CD4-positive, alpha-beta T cell treated with Interleukin-17A for 4 hours (primary cell): ENCODE measurements around the gene KIF26B.
"Not testable (repeated sequence)": the region's sequence is repeated elsewhere in the genome, so short reads cannot be mapped to it uniquely, and the experiment has no call there.

Experiments used
- DNase-seq: peaks from one replicate; pipeline ENCODE4 v3.0.0-alpha.2; 2020; ENCODE audit warnings: mixed read lengths

Gene KIF26B

DNA sequence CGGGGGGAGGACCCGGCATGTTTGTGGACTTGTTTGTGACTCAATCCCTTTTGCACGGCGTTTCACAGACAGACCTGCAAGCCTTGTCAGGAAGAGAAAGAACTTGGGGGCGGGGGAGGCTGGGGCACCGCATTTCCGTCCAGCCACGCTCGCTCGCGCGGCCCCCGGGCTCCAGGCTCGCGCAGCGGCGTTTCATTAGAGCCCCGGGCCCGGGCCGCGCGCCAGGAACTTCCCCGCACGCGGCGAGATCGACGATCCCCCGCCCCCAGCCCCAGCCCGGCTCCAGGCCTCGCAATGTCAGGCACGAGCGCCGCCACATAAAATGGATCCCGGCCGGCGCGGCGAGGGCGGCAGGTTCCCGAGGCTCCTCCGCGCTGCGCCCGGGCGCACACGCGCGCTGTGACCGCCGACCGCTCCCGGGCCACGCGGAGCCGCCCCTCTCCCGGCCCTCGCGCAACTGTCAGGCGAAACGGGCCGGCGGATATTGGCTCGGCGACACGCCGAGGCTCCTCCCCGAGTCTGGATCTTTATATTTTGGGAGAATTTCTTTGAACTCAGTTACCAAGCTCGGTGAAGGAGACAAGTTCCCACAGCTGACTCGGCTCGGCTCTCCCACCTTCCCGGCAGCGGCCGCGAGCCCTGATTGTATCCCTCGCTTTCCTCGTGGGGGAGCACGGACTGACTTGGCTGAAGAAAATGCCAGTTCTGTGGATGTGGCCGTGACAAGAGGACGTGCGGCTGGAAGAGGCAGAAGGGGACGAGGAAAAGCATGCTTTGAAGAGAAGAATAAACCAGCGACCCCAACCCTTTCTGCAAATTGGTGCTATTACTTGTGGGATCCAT lies at the start of gene KIF26B:
Gene KIF26B, plus strand, starts transcription at position 557 of the 843 bp plus-strand sequence. CDS start 440 bp downstream, outside the sequence.
- DNase-seq = peak; percentile 15

DNA sequence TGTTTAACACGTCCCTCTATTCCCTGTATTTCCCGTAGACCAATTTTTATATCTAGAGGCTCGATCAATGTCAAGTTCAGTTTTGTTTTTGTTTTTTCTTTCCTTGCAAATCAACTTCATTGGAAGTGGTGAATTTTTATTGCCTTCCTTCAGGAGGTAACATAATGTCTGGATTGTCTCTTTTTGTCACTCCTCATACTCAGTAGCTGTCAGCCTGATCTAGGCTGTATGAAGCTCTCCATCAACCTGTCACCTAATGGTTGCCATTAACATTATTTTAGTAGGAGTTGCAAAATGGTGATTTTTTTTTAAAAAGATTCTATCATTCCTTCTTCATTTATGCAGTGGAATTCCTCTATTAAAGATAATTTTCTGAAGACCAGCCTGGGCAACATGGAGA lies 49.7 kb upstream of the KIF26B start:
- no peak for DNase-seq

DNA sequence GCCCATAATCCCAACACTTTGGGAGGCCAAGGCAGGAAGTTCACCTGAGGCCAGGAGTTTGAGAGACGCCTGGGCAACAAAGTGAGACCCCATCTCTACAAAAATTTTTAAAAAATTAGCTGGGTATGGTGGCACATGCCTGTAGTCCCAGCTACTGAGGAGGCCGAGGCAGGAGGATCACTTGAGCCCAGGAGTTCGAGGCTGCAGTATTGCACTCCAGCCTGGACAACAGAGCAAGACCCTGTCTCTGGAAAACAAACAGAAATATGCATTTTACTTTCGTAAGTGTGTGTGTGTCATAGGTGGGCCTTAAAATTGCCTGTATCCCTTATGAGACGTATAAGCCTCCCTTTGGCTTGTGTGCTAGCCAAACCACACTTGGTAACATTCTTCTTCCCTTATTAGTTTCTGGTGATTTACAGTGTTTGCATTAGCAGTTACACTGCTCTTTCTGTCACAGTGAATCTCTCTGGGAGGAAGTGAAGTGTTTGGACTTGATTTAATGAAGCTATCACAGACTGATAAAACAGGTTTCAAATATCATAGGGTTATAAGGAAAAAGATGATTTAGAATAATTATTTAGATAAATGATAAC lies 48.9 kb upstream of the KIF26B start:
- DNase-seq = no peak

DNA sequence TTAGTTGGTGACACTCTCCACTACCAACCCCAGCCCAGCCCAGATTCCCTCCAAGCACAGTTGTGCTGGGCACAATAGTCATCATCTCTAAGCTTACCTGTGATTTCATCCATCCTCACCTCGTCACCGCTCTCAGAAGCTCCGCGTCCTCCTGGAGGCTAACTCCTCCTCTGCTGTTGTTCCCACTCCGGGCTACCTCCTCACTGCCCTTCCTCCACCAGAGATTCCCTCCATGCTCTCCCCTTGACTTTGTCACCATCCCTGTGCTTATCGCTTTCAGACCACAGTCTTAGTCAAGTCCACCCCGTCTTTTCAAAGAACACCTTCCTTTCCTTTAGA lies 47.0 kb upstream of the KIF26B start:
- DNase-seq = no peak

DNA sequence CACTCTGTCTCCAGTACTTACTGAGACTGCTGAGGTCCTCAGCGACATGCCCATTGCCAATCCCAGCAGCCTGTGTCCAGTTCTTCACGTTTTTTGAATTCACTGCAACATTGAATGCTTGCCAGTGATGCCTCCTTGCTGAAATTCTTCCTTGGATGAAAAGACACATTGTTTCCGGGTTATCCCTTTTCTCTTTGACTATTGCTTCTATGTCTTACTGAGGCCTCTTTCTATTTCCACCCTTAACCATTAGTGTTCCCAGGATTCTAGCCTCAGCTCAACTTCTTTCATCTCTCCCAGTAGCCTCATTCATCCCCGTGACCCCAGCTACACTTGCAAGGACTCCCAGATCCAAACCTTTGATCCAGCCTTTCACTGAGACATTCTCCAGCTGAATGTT lies 46.5 kb upstream of the KIF26B start:
- no peak for DNase-seq

DNA sequence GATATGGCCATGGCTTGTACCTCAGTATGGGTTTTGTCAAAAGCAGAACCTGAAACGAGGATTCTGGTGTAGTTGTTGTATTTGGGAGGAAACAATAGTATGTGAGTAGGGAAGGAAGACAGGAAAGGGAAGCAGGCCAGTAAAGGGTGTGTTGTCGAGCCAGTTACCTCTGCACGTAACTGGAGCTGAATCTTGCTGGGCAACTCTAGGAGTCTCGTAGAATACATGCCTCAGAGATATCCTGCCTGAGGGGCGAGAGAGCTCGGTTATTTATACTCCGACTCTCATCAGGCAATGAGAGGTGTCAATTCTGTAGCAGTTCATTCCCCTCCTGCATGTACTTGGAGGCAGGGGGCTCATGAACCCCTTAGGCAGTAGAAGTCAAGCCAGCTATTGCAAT lies 45.9 kb upstream of the KIF26B start:
- no peak for DNase-seq

DNA sequence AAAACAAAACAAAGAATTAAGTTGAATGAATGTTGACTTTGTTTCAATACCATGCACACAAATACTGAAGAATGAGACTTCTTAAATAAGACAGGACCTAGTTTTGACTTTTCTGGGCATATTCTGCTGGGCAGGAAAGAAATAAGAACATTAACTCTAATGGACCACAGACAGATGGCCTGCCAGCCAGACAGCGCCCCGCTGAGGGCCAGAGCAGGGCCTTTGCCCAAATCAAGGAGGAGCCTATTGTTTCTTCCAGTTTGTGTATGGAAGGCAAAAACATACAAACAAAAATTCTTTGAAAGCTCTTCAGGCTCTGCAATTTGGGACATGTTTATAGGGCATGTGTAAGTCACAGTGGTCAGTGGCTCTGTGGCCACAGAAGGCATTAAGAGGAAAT lies 44.4 kb upstream of the KIF26B start:
- DNase-seq = no peak

DNA sequence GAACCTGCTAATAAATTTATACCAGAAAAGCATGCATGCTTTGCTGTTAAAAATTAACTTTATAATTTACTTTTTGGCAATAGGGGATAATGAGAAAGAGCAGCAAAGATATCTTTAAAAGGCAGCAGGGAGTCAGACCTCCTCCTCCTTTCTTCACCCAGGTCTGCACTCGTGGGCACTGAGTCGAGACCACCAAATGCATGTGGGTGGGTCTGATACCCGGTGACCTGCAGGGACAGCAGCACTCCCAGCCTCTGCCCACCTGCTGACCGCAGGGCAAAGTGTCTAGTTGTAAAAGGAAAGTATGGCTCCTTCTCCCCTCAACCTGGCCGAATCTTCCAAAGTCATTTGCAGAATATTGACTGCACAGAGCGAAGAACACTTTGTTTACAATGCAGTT lies 43.7 kb upstream of the KIF26B start:
- no peak for DNase-seq

DNA sequence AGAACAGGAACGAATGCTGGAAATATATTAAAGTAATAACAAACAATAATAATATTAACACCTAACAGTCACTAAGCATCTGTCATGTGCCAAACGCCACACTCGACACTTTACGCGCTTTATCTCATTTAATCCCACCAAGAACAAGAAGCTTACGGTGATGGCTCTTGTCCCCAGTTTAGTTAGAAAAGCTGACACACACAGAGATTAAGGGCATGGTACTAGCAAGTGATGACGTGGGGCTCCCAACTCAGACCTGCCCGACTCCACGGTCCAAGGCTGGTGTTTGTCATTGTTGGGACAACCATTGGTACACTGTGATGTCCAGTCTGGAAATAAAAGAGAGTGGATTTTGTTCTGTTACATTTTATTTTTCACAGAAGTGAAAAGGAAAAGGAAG lies 41.1 kb upstream of the KIF26B start:
- no peak for DNase-seq

DNA sequence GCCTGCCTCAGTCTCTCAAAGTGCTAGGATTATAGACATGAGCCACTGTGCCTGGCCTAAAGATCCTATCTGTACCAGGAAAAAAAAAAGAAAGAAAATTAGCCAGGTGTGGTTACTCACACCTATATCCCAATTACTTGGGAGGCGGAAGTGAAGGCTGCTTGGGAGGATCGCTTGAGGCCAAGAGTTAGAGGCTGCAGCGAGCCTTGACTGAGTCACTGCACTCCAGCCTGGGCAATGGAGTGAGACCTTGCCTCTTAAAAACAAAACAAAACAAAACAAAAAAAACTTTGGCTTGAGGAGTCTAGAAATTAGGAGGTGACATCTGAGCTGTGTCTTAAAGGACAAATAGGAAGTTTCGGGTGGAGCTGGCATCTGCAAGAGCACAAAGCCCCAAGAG lies 38.7 kb upstream of the KIF26B start:
- no peak for DNase-seq

DNA sequence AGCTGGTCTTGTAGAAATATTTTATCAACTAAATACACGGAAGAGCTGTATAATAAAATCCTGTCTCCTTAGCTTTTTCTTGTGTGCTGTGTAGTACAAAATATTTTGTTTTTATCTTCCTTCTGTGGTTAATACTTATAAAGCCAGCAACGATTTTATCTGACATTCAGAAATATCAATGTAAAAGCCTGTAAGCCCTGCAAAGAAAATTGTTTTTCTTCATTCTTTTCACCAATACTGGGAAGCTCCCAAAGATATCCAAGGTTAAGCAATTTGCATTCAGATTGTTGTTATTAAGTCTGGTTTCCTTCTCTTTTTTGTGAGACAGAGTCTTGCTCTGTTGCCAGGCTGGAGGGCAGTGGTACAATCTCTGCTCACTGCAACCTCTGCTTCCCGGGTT lies 38.0 kb upstream of the KIF26B start:
- no peak for DNase-seq

DNA sequence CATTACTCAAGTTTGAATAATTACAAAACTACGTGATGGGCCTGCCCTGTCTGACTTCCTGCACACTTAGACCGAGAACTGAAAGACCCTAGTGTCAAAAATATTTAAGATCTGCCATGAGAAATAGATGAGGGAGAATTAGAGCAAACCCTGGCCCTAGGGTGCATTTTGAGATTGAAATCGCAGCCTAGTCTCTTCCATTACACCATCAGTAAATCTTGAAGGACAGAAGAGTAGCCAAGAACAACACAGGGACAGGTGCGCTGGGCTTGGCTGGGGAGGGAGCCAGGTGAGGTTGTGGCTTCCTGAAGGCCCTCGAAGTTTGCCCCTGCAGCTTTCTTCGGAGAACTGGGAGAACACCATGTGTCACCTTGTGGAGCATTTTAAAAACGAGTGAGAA lies 36.7 kb upstream of the KIF26B start:
- no peak for DNase-seq

DNA sequence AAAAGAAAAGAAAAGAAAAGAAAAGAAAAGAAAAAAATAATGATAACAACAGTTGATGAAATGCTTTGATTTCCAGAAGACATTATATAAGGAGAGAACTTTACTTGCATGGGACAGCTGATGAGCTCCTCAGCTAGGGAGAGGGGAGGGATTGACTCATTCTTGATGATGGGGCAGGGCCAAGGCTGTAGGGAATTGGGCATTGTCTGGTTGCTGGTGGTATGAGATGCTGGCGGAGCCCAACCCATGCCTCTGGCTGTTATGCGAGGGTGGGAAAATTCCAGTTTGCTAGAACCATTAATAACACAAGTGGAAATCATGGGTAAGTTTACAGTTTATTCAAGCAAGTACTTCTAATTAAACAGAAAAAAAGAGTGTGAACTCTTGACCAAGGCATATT lies 36.0 kb upstream of the KIF26B start:
- no peak for DNase-seq

DNA sequence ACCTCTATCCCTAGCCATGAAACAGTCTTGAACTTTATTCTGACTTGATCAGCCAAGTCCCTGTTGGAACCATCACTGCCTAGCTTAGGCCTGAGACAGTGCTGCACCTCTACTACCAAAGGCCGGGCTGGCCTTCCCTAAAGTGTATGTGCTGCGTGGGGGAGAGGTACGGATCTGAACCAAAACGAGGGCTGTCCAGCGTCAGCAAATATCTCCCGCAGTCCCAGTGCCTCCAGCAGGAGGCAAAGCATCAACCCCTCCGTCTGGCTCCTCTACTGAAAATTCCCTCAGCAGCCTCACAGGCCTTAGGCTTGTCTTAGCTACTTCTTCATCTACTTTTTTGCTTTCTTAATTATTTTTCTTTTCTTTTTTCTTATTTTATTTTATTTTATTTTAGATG lies 33.3 kb upstream of the KIF26B start:
- DNase-seq = no peak

DNA sequence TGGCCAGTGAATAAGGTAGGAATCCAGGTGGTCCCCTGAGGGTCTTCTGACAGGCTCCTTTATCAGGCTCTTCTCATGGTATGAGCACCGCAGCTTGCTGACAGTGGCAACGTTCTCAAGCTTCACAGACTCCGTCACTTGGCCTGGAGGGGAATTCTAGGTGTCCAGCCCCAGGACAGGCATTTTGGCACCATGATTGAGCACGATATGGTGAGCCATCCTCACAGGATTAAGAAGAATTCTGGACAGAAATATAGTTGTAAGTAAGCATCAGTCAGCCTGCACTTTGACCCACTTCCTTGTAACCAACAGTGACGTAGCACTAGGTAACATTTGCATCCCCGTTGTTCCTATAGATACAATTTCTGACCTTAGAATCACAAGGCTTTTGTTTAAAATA lies 30.5 kb upstream of the KIF26B start:
- DNase-seq = no peak

DNA sequence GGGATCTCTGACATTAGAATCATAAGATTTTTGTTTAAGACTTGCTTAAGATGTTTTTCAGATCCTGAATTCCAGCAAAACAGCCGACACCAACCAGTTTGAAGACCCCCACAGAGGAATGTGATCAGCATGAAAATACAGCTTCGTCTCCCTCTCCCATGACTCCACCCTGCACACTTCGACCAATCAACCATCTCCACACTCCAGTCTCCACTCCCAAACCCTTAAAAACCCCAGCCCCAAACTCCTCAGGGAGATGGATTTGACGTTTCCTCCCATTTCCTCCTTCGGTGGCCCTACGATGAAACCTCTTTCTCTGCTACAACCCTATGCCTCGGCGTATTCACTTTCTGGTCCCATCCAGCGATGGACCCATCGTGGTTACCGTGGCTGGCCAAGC lies 30.1 kb upstream of the KIF26B start:
- DNase-seq = no peak

DNA sequence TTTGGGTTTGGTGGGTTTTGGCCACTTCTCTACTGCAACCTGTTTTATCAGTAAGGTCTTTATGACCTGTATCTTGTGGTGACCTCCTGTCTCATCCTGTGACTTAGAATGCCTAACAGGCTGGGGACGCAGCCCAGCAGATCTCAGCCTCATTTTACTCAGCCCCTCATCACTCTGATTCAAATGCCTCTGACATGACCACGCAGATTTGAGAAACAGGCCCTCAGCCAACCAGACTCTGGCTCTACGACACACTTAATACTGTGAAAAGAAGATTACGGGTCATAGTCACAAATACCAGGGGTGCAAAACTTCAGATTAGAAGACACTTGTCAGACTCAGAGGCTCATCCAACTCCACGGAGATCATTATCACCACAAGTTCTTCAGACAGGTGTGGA lies 28.3 kb upstream of the KIF26B start:
- DNase-seq = no peak

DNA sequence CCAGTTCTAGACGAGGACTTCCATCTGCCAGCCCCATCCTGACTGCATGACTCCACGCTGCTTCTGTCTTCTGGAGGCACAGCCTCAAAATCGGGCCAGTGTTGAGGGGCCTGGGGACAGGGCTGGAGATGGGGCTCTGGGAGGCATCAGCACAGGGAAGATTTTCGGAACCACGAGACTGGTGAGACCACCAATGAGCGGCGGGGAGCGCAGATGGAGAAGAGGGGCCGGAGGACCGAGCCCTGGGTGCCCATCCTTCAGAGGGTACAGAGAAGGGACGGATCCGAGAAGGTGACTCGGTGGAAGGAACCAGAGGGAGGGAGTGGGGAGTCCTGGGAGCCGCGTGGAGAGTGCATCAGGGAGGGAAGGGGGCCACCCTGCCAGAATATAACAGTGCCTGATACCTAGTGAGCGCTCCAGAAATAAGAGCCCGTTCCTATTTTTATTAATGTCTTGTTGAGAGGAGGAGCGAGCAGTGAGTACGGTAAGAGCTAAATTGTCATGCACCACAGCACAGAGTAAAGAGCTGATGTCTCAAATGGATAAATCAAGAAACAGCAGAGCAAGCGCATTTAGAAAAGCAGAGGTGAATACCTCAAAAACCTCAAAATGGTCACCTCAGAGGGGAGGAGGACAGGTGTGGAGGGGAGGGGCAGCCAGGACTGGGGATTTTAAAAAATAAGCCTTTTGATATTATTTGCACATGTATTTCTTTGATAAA lies 26.2 kb upstream of the KIF26B start:
- DNase-seq = no peak

DNA sequence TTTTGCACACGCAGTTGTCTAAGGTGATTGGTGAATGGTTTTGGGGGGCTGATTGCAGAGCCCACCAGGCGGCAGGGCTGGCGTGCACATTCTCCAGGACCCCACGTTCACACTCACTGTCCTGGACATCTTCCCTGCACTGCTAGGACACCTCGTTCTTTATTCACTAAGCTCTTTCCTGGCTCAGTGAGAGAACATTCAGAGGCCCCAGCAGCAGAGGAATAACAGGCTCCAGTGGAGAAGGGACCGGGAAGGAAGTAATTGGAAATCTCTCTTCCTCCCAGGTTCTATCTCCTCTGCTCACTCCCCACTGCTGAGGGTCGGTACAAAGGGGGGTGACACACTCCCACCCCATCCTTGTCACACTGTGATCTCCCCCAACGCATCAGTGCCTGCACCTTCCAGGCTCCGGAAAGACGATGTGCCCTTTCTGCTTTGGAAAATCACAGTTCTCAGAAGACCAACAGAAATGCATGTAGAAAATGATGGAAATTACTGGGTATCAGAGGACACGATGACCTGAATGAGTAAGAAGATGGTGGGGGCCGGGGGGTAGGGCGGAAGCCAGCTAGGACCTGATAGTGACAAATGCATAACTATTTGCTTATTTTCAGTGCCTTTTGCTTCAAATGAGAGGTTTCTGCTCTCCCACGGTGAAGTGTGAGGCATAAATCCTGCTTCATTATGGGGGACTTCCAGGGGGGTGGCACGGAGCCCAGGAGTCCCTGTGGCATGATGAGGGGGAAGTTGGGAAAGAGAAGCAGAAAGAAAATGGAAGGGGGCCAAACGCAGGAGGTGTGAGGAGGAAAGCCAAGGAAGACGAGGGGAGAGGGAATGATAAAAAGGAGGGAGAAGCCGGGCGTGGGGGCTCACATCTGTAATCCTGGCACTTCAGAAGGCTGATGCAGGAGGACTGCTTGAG lies 25.2 kb upstream of the KIF26B start:
- DNase-seq = no peak

DNA sequence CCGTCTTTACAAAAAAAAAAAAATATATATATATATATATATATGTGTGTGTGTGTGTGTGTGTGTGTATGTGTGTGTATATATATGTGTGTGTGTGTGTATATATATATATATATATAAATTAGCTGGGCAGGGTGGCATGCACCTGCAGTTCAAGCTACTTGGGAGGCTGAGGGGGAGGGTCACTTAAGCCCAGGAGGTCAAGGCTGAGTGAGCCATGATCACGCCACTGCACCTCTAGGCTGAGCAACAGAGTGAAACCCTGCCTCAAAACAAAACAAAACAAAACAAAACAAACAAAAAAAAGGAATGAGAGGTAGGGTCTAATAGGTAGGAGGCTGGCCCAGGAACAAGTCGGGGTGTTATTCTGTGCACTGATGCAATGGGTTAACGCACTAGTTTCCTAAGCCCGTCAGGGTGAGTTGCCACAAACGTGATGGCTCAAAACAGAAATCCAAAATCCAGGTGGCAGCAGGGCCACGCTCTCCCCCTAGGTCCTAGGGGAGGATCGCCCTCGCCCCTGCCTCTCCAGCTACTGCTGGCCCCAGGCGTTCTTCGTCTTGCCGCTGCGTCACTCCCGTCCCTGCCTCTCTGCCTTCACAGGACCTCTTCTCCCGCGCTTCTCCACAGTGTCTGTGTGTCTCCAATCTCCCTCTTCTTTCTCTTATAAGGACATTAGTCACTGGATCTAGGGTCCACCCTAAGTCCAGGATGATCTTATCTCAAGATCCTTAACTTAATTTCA lies 24.3 kb upstream of the KIF26B start:
- not testable (repeated sequence) for DNase-seq

DNA sequence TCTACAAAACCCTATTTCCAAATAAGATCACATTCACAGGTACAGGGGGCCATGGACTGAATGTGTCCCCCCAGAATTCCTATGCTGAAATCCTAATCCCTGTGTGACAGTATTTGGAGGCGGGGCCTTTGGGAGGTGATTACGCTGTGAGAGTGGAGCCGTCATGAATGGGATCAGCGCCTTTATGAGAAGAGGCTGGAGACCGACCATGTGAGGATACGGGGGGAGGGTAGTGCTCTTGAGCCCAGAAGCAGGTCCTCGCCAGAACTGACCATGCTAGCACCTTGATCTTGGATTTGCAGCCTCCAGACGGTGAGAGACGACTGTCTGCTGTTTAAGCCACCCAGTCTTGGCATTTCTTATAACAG lies 23.8 kb upstream of the KIF26B start:
- no peak for DNase-seq

DNA sequence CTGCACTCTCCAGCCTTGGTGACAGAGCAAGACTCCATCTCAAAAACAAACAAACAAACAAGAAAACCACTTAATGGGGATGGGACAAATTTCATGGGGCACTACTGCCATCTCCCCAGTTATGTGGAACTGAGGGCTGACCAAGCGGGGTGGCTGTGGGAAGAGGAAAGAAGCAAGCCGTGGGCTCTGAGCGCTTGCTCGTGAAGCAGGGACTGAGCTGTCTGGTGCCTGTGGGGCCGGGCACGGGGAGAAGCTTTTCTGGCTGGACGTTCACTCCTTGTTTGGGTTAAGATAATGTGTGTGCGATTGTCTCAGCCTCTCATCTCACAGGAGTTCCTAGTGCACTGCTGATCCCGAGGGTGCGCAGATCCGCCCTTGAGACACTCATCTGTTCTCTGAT lies 22.0 kb upstream of the KIF26B start:
- DNase-seq = no peak
